ENCODE measurements around the gene KXD1. TPM values are rescaled to one million over a fixed set of nuclear protein-coding genes. Genes with fewer than 3 reads are reported as not detected.
"Not testable (repeated sequence)": the region's sequence is repeated elsewhere in the genome, so short reads cannot be mapped to it uniquely, and the experiment has no call there.

Gene KXD1
- total RNA-seq, 1 donor from 2014 or later, result 63.4 TPM

- H3K4me1 Mint-ChIP-seq (ENCODE audit: low read depth), result peaks cover 9% of the 10 kb centered on the region
- H3K27me3 Mint-ChIP-seq (ENCODE audit: low read depth), result peaks cover 6% of the 10 kb centered on the region
- no peaks in the 10 kb centered on the region for H3K9me3 Mint-ChIP-seq (ENCODE audit: low read depth)
- no peaks in the 10 kb centered on the region for H3K36me3 Mint-ChIP-seq (ENCODE audit: low read depth)
- no peak overlapping the region for H3K27ac Mint-ChIP-seq (ENCODE audit: unreplicated experiment)
- no peak overlapping the region for H3K4me3 Mint-ChIP-seq (ENCODE audit: unreplicated experiment)
- no peak for TF ChIP-seq CTCF (IDR thresholded peaks at IDR 0.05)
- DNase-seq (ENCODE audit: low spot score), result no peak
These were observed 41.8 kb downstream of the KXD1 start for GRCh38 chr19:18599485-18599884.

- not testable (repeated sequence) for H3K36me3 Mint-ChIP-seq (ENCODE audit: low read depth); H3K9me3 Mint-ChIP-seq (ENCODE audit: low read depth); DNase-seq (ENCODE audit: low spot score); H3K27ac Mint-ChIP-seq (ENCODE audit: unreplicated experiment); H3K4me1 Mint-ChIP-seq (ENCODE audit: low read depth); H3K4me3 Mint-ChIP-seq (ENCODE audit: unreplicated experiment)
- H3K27me3 Mint-ChIP-seq (ENCODE audit: low read depth), result peaks cover 14% of the 10 kb centered on the region
These were observed 43.2 kb downstream of the KXD1 start for GRCh38 chr19:18600692-18601397.

- Mint-ChIP-seq H3K36me3 (ENCODE audit: low read depth) (no peaks in the 10 kb centered on the region), H3K4me1 (ENCODE audit: low read depth) (peaks cover 9% of the 10 kb centered on the region), H3K9me3 (ENCODE audit: low read depth) (no peaks in the 10 kb centered on the region), H3K27me3 (ENCODE audit: low read depth) (peaks cover 14% of the 10 kb centered on the region), H3K27ac (ENCODE audit: unreplicated experiment) (no peak overlapping the region), H3K4me3 (ENCODE audit: unreplicated experiment) (no peak overlapping the region)
- no peak for TF ChIP-seq CTCF (IDR thresholded peaks at IDR 0.05)
- no peak for DNase-seq (ENCODE audit: low spot score)
These were observed 44.2 kb downstream of the KXD1 start for GRCh38 chr19:18601875-18602274.

DNA sequence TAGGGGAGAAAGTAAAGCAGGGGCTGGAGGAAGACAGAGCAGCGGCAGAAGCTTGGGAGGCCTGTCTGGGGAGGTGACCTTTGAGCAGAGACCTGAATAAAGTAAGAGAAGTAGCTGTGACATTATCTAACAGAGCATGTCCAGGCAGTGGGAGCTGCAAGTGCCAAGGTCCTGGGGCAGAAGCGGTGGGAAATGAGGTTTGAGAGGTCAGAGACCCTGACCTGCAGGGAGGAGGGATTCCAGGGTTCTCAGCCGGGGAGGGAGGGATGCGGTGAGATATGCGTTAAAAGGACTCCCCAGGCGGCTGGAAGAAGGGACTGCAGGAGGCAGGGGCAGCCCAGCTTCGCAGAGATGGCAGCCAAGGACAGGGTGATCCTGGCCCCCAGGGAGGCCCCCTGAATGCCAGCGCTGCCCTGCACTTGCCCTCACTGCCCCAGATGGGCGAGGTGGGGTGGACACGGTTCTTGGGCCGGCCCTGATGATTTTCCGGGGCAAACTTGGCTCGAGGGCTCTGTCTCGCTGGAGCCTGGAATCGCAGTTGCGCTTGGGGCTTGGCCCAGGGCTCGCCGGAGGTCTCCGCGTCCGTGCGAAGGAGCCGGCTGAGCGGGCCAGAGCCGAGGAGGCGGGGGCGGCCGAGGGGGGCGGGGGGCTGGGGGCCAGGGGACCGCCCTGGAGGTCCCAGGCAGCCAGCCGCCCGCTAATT lies 45.7 kb downstream of the KXD1 start:
- TF ChIP-seq CTCF (IDR thresholded peaks at IDR 0.05), result peak; percentile 49
- Mint-ChIP-seq H3K4me1 (ENCODE audit: low read depth) (peaks cover 15% of the 10 kb centered on the region), H3K4me3 (ENCODE audit: unreplicated experiment) (no peak overlapping the region), H3K9me3 (ENCODE audit: low read depth) (no peaks in the 10 kb centered on the region), H3K36me3 (ENCODE audit: low read depth) (no peaks in the 10 kb centered on the region), H3K27me3 (ENCODE audit: low read depth) (peaks cover 21% of the 10 kb centered on the region), H3K27ac (ENCODE audit: unreplicated experiment) (no peak overlapping the region)
- no peak for DNase-seq (ENCODE audit: low spot score)

DNA sequence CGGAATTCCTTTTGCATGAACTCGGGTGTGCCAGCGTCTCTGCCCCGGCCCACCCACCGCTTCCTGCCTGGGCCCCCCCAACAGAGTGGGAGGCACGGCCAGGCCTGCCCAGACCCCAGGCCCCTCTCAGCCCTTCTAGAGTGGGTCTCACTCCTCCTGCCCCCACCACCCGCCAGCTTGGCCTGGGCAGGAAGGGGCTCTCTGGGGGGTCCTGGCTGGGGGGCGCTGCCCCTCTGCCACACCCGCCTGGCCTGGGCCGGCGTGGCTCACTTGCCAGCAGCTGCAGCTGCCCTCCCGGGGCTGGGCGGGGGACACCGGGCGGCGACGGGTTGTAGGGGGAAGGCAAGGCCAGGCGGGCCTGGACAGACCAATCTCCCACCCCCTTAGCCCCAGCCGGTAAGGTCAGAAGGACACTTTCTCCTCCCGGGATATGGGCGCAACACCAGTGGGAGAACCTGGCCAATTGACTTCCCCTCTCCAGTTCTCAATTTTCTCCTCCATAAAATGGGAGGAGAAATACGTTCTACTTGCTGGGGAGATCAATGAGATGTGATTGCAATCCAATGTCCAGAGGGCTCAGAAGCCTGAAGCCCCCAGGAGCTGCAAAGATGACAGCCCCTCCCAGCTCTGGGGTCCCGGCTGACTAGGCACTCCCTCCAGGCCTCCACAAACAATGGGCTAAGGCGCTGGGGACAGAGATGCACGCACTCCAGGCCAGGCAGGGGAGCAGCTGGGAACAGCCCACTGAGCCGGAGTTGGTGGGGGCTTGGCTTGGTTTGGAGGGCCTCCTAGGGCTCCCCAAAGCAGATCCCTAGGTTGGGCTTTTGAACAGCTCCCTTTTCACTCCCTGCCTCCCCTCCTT lies 46.5 kb downstream of the KXD1 start:
- no peaks in the 10 kb centered on the region for H3K9me3 Mint-ChIP-seq (ENCODE audit: low read depth)
- H3K36me3 Mint-ChIP-seq (ENCODE audit: low read depth), result peaks cover 2% of the 10 kb centered on the region
- no peak overlapping the region for H3K4me3 Mint-ChIP-seq (ENCODE audit: unreplicated experiment)
- peaks cover 15% of the 10 kb centered on the region for H3K4me1 Mint-ChIP-seq (ENCODE audit: low read depth)
- DNase-seq (ENCODE audit: low spot score), result no peak
- TF ChIP-seq CTCF (IDR thresholded peaks at IDR 0.05), result no peak
- H3K27me3 Mint-ChIP-seq (ENCODE audit: low read depth), result peaks cover 29% of the 10 kb centered on the region
- H3K27ac Mint-ChIP-seq (ENCODE audit: unreplicated experiment), result no peak overlapping the region
